SU-DHL-6 (cell line): ENCODE results near the gene MCM10.

ENCODE experiments used
- CTCF ChIP-seq: fragments of 200-600 bp; sonication (generic); IDR thresholded peaks from one replicate; pipeline ENCODE4 v1.5.1; 2017; ENCODE audit warnings: antibody characterized with exemption, mild to moderate bottlenecking, low read length, moderate library complexity; ENCODE audit not compliant: insufficient read depth, poor library complexity, severe bottlenecking
- EZH2phosphoT487 ChIP-seq: fragments of 200-600 bp; sonication (generic), shearing (Covaris generic); conservative IDR thresholded peaks from 2 replicates; pipeline ENCODE4 v1.6.1; 2018; ENCODE audit warnings: mild to moderate bottlenecking, antibody characterized with exemption, low read length, moderate library complexity, mixed read lengths

DNA sequence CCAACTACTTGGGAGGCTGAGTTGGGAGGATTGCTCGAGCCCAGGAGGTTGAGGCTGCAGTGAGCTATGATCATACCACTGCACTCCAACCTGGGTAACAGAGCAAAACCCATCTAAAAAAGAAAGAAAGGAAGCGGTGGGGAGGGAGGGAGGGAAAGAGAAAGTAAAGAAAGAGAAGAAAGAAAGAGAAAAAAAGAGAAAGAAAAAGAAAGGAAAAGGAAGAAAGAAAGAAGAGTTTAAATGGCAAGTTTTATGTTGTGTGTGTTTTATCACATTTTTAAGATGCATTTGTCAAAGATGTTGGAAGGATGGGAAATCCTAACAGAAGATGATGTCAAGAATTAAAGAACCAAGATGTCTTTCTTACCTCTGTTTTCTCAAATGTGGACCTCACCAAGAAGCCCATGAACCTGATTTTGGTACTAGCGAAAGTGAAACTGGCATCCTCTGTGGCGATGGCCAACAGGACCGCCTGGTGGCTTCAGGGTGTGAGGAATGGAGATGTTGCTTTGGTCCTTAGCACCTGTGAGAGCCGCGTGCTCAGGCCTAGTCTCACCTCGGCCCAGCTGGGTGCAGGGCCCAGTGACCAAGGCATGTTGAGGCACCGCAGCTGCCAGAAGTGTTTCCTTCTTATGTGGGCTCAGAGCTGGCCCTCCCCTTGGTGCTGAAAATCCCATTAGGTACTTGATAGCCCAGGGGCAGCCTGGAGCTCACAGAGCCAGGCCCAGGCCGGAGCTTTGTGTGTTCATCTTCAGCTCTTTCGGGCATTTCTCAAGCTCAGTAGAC, 63.0 kb downstream of the MCM10 start:
- TF ChIP-seq CTCF = no peak
- no peak for TF ChIP-seq EZH2phosphoT487
